GM06990 (cell line): ENCODE data around the gene AKAP6.

Experiments used
- DNase-seq: peaks from one replicate; pipeline ENCODE4 v3.0.0-alpha.2; 2011; ENCODE audit not compliant: insufficient read length; ENCODE audit errors: extremely low read depth
- H3K27me3 ChIP-seq: replicated peaks from 2 replicates; pipeline ENCODE4 v1.6.0; 2011; ENCODE audit warnings: low read length; ENCODE audit not compliant: control insufficient read depth, insufficient read depth
- H3K36me3 ChIP-seq: 2 replicates; pipeline ENCODE4 v1.5.1; 2011; ENCODE audit warnings: low read length; ENCODE audit not compliant: control insufficient read depth, insufficient read depth
- H3K4me3 ChIP-seq: replicated peaks from 2 replicates; pipeline ENCODE4 v1.5.1; 2011; ENCODE audit warnings: low read depth, mild to moderate bottlenecking, control low read depth, low read length
- TF ChIP-seq, protein P1 (sequence below): IDR thresholded peaks from 2 replicates; pipeline ENCODE4 v1.5.1; 2011; ENCODE audit warnings: low read length, control low read depth, mild to moderate bottlenecking, inconsistent platforms; ENCODE audit not compliant: insufficient read depth, poor library complexity, severe bottlenecking

The AKAP6 gene

GRCh38 chr14:32481707-32482106 lies 152.6 kb downstream of the AKAP6 start:
- Histone ChIP-seq H3K36me3 (no peaks in the 10 kb centered on the region), H3K27me3 (no peaks in the 10 kb centered on the region), H3K4me3 (no peak overlapping the region)
- TF ChIP-seq, protein P1, sequence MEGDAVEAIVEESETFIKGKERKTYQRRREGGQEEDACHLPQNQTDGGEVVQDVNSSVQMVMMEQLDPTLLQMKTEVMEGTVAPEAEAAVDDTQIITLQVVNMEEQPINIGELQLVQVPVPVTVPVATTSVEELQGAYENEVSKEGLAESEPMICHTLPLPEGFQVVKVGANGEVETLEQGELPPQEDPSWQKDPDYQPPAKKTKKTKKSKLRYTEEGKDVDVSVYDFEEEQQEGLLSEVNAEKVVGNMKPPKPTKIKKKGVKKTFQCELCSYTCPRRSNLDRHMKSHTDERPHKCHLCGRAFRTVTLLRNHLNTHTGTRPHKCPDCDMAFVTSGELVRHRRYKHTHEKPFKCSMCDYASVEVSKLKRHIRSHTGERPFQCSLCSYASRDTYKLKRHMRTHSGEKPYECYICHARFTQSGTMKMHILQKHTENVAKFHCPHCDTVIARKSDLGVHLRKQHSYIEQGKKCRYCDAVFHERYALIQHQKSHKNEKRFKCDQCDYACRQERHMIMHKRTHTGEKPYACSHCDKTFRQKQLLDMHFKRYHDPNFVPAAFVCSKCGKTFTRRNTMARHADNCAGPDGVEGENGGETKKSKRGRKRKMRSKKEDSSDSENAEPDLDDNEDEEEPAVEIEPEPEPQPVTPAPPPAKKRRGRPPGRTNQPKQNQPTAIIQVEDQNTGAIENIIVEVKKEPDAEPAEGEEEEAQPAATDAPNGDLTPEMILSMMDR = no peak
- no peak for DNase-seq

DNA sequence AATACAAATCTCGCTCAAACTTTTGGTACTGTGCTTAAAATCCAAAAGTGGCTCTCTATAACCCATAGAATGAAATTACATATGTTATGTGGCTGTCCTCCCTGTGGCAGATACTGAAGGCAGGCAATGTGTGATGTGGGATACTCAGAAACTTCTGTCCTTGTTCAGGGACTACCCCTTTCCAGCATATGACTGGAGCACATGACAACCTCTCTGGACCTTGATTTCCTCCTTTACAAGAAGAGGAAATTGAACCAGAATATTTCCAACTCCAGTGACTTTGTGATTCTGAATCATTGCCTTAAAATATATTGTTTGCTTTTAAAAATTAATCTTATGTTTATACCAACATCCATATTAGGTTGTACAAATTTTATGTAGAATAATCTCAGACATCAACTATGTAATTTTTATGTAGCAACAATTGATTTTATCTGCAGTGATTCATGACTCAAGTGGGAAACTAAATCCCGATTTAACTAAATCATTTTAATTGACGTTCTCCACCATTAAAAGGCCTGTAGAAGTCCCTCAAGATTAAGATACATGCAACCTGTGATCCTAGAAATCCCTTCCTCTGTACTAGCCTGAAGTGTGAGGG lies 162.4 kb downstream of the AKAP6 start:
- H3K27me3 ChIP-seq = no peaks in the 10 kb centered on the region
- DNase-seq = no peak
- H3K36me3 ChIP-seq = no peaks in the 10 kb centered on the region
- H3K4me3 ChIP-seq = no peak overlapping the region
- TF ChIP-seq, protein P1 = no peak

GRCh38 chr14:32492457-32492856 lies 163.4 kb downstream of the AKAP6 start:
- TF ChIP-seq, protein P1 = no peak

GRCh38 chr14:32494609-32495434 lies 165.7 kb downstream of the AKAP6 start:
- Histone ChIP-seq H3K4me3 (no peak overlapping the region), H3K27me3 (no peaks in the 10 kb centered on the region), H3K36me3 (no peaks in the 10 kb centered on the region)
- no peak for DNase-seq
- TF ChIP-seq, protein P1 = no peak

More at GRCh38 chr14:32492457-32492856, 163.4 kb downstream of the AKAP6 start:
- no peak overlapping the region for H3K4me3 ChIP-seq
- DNase-seq = no peak
- H3K27me3 ChIP-seq = no peaks in the 10 kb centered on the region
- H3K36me3 ChIP-seq = no peaks in the 10 kb centered on the region

DNA sequence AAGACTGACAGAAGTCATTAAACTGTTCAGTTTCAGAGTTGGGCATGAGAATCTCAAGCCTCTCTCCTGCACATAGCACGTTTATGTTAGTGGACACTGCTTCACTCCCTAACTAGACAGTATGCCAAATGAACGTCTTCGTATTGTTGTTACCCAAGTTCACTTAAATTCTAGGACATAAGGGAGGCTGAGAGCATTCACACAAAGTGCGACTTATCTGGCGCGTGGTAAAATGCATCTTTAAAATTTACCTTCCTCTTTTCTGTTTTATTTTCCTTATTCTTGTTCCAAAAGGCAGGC lies 166.3 kb downstream of the AKAP6 start:
- H3K4me3 ChIP-seq = no peak overlapping the region
- no peaks in the 10 kb centered on the region for H3K36me3 ChIP-seq
- H3K27me3 ChIP-seq = no peaks in the 10 kb centered on the region
- TF ChIP-seq, protein P1 = no peak
- DNase-seq = no peak

- Histone ChIP-seq H3K27me3 (no peaks in the 10 kb centered on the region), H3K4me3 (no peak overlapping the region), H3K36me3 (no peaks in the 10 kb centered on the region)
- DNase-seq = no peak
- TF ChIP-seq, protein P1 = no peak
Measured at GRCh38 chr14:32497248-32497647, 168.2 kb downstream of the AKAP6 start.
